Fibroblast of lung (primary cell): ENCODE results near the gene STPG1.

Experiments used
- EZH2 ChIP-seq: IDR thresholded peaks from 2 replicates; pipeline ENCODE4 v1.5.1; 2012; ENCODE audit warnings: low read length, control low read depth, mild to moderate bottlenecking; ENCODE audit errors: missing control alignments
- TF ChIP-seq, protein P1 (sequence below), 2 donors: IDR thresholded peaks in 1 of 2; conservative IDR thresholded peaks in 1 of 2; 1 replicate in 1 of 2; 2 replicates in 1 of 2; pipeline ENCODE4 v1.5.1; 2011 to 2012; ENCODE audit warnings: low read length in 2 of 2, control low read depth in 1 of 2, inconsistent platforms in 1 of 2, low read depth in 1 of 2, mild to moderate bottlenecking in 1 of 2

DNA sequence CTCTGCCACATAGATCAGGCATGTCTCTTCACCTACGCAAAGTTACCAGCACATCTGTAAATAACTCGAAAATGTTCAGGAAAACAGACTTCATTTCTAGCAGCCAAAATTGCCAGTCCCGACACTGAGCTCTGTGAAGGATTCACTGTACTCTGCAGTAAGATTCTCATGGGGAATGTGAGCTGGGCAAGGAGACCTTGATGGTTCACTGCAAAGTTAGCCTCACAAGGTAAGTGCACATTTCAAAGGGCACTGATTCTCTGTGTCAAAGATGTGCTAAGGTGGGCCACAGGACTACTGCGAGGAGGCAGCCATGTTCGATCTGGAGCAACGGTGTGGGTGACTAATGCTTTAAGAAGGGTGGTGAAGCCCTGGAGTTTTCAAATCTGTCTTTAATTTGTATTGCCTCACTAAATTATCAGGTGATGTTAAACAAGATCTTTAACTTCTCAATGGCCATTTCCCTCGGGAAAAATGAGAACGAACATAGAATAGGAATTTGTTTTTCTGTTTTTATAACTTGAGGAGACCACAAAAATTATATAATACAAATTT is 25.2 kb downstream of the STPG1 start:
- TF ChIP-seq, protein P1, sequence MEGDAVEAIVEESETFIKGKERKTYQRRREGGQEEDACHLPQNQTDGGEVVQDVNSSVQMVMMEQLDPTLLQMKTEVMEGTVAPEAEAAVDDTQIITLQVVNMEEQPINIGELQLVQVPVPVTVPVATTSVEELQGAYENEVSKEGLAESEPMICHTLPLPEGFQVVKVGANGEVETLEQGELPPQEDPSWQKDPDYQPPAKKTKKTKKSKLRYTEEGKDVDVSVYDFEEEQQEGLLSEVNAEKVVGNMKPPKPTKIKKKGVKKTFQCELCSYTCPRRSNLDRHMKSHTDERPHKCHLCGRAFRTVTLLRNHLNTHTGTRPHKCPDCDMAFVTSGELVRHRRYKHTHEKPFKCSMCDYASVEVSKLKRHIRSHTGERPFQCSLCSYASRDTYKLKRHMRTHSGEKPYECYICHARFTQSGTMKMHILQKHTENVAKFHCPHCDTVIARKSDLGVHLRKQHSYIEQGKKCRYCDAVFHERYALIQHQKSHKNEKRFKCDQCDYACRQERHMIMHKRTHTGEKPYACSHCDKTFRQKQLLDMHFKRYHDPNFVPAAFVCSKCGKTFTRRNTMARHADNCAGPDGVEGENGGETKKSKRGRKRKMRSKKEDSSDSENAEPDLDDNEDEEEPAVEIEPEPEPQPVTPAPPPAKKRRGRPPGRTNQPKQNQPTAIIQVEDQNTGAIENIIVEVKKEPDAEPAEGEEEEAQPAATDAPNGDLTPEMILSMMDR (conservative IDR thresholded peaks at IDR 0.05 in 1 of 2, IDR thresholded peaks at IDR 0.05 in 1 of 2; ENCODE audit: low read depth in 1 of 2, low read length in 2 of 2): no peak
- TF ChIP-seq EZH2: no peak
